ENCODE data around the gene GAS7.

The GAS7 gene

DNA sequence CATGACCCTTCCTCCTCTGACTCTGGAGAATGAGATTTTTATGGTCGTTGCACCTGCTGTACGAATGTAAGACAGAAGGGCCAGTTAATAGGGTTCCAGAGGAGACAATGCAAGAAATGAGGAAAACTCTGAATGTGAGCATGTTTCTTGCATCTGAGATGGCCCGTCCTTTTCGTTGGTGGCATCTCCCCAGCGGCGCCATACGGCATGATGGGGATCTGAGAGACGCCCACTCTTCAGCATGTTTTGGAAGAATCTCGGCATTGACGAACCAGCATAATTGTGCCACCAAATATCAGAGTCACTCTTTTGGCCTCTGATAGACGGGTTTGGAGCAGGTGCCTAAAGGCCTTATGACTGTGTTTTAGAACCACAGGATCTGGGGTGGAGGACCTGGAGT lies 166.8 kb downstream of the GAS7 start:
- Histone ChIP-seq H3K27me3 (ENCODE audit: insufficient read depth, low read length) (no peaks in the 10 kb centered on the region), H4K12ac (ENCODE audit: low read depth, low read length) (no peak overlapping the region), H4K8ac (ENCODE audit: low read depth, low read length) (no peak overlapping the region), H3K23ac (ENCODE audit: low read length) (no peak overlapping the region), H3K4ac (ENCODE audit: low read depth, low read length) (no peak overlapping the region), H3K27ac (ENCODE audit: low read depth, low read length) (no peak overlapping the region), H3K9ac (ENCODE audit: low read length) (no peak overlapping the region), H2AFZ (ENCODE audit: insufficient read depth, low read length, poor library complexity) (no peak overlapping the region), H3K4me1 (ENCODE audit: control insufficient read depth in 1 of 2, insufficient read depth in 2 of 2, low read length in 2 of 2) (peaks cover 0 to 5% of the 10 kb centered on the region in 2 experiments), H3K4me3 (ENCODE audit: low read depth, low read length) (no peak overlapping the region), H3K36me3 (ENCODE audit: control insufficient read depth in 1 of 2, insufficient read depth in 2 of 2, low read length in 2 of 2) (no peaks in the 10 kb centered on the region), H2BK12ac (ENCODE audit: low read length) (no peak overlapping the region), H3K79me2 (ENCODE audit: control insufficient read depth, insufficient read depth, low read length, poor library complexity) (peaks cover 1% of the 10 kb centered on the region), H4K91ac (ENCODE audit: low read depth, low read length) (no peak overlapping the region), H3K14ac (ENCODE audit: low read length) (no peak overlapping the region), H2BK5ac (ENCODE audit: low read depth, low read length, poor library complexity) (no peak overlapping the region), H3K9me3 (ENCODE audit: insufficient read depth, low read depth, low read length) (no peaks in the 10 kb centered on the region), H2BK120ac (ENCODE audit: insufficient read depth, low read length, poor library complexity) (no peak overlapping the region), H3K18ac (ENCODE audit: low read length) (no peak overlapping the region), H3K79me1 (ENCODE audit: low read length) (no peaks in the 10 kb centered on the region), H3K4me2 (ENCODE audit: low read length) (no peak overlapping the region), H2AK5ac (ENCODE audit: low read length) (no peak overlapping the region)
- DNase-seq: no peak
- WGBS (ENCODE audit: extremely low coverage, insufficient coverage, insufficient read length): no CpG with 5 or more reads among the region's 11 CpGs

DNA sequence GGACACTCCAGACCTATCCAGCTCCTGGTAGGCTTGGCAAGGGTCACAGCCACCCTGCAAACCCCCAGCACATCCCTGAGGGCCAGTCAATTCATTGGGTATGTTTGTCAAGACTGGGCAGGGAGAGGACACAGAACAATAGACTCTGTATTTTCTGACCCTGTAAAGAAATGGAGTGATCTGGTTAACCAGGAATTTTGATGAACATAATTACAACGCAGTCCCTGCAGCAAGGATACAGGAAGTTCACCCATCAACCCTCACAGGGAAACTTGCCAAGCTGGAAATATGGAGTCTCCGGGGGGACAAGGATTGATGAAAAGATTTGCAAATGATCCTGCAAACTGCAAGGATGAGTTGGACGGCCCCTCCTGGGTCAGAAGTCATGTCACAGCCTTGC lies 167.3 kb downstream of the GAS7 start:
- no peak overlapping the region for H2BK120ac ChIP-seq (ENCODE audit: insufficient read depth, low read length, poor library complexity)
- H3K4me1 ChIP-seq (ENCODE audit: control insufficient read depth in 1 of 2, insufficient read depth in 2 of 2, low read length in 2 of 2): peaks cover 0 to 7% of the 10 kb centered on the region in 2 experiments
- H3K36me3 ChIP-seq (ENCODE audit: control insufficient read depth in 1 of 2, insufficient read depth in 2 of 2, low read length in 2 of 2): no peaks in the 10 kb centered on the region
- no peak overlapping the region for H2AK5ac ChIP-seq (ENCODE audit: low read length)
- no peak overlapping the region for H3K23ac ChIP-seq (ENCODE audit: low read length)
- no peak overlapping the region for H3K9ac ChIP-seq (ENCODE audit: low read length)
- H4K8ac ChIP-seq (ENCODE audit: low read depth, low read length): no peak overlapping the region
- no peak overlapping the region for H3K14ac ChIP-seq (ENCODE audit: low read length)
- no peaks in the 10 kb centered on the region for H3K27me3 ChIP-seq (ENCODE audit: insufficient read depth, low read length)
- H3K79me1 ChIP-seq (ENCODE audit: low read length): no peaks in the 10 kb centered on the region
- H3K79me2 ChIP-seq (ENCODE audit: control insufficient read depth, insufficient read depth, low read length, poor library complexity): peaks cover 1% of the 10 kb centered on the region
- no peak overlapping the region for H4K12ac ChIP-seq (ENCODE audit: low read depth, low read length)
- no peak for DNase-seq
- no peaks in the 10 kb centered on the region for H3K9me3 ChIP-seq (ENCODE audit: insufficient read depth, low read depth, low read length)
- H2BK12ac ChIP-seq (ENCODE audit: low read length): no peak overlapping the region
- H3K18ac ChIP-seq (ENCODE audit: low read length): no peak overlapping the region
- no CpG with 5 or more reads among the region's 3 CpGs for WGBS (ENCODE audit: extremely low coverage, insufficient coverage, insufficient read length)
- H3K4ac ChIP-seq (ENCODE audit: low read depth, low read length): no peak overlapping the region
- no peak overlapping the region for H3K4me2 ChIP-seq (ENCODE audit: low read length)
- H3K27ac ChIP-seq (ENCODE audit: low read depth, low read length): no peak overlapping the region
- H2AFZ ChIP-seq (ENCODE audit: insufficient read depth, low read length, poor library complexity): no peak overlapping the region
- H3K4me3 ChIP-seq (ENCODE audit: low read depth, low read length): no peak overlapping the region
- H4K91ac ChIP-seq (ENCODE audit: low read depth, low read length): no peak overlapping the region
- no peak overlapping the region for H2BK5ac ChIP-seq (ENCODE audit: low read depth, low read length, poor library complexity)

DNA sequence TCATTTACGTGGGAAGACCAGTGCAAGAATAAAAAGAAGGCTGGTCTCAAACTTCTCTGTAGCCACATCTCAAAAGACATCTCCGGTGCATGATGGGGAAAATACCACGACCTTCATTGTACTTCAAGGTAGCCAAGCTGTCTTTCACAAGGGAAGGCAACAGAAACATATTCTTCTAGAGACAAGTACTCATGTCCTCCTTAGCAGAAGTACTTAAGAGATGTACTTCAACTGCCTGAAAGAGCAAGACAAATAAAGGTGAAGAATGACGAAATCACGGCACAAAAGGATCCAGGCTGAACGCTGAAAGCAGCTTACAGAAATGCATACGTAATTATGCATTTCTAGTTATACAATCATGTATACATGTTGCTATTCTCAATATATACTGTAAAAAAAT lies 169.3 kb downstream of the GAS7 start:
- no peak overlapping the region for H3K23ac ChIP-seq (ENCODE audit: low read length)
- H2BK120ac ChIP-seq (ENCODE audit: insufficient read depth, low read length, poor library complexity): no peak overlapping the region
- no peak overlapping the region for H4K8ac ChIP-seq (ENCODE audit: low read depth, low read length)
- H3K4me1 ChIP-seq (ENCODE audit: control insufficient read depth in 1 of 2, insufficient read depth in 2 of 2, low read length in 2 of 2): peaks cover 0 to 5% of the 10 kb centered on the region in 2 experiments
- H3K79me1 ChIP-seq (ENCODE audit: low read length): no peaks in the 10 kb centered on the region
- H3K9me3 ChIP-seq (ENCODE audit: insufficient read depth, low read depth, low read length): no peaks in the 10 kb centered on the region
- no peak overlapping the region for H3K27ac ChIP-seq (ENCODE audit: low read depth, low read length)
- no peak overlapping the region for H3K14ac ChIP-seq (ENCODE audit: low read length)
- H2AK5ac ChIP-seq (ENCODE audit: low read length): no peak overlapping the region
- H3K4ac ChIP-seq (ENCODE audit: low read depth, low read length): no peak overlapping the region
- H4K91ac ChIP-seq (ENCODE audit: low read depth, low read length): no peak overlapping the region
- peaks cover 1% of the 10 kb centered on the region for H3K79me2 ChIP-seq (ENCODE audit: control insufficient read depth, insufficient read depth, low read length, poor library complexity)
- H2BK5ac ChIP-seq (ENCODE audit: low read depth, low read length, poor library complexity): no peak overlapping the region
- H3K4me3 ChIP-seq (ENCODE audit: low read depth, low read length): no peak overlapping the region
- H3K36me3 ChIP-seq (ENCODE audit: control insufficient read depth in 1 of 2, insufficient read depth in 2 of 2, low read length in 2 of 2): no peaks in the 10 kb centered on the region
- no peak for DNase-seq
- no peaks in the 10 kb centered on the region for H3K27me3 ChIP-seq (ENCODE audit: insufficient read depth, low read length)
- no peak overlapping the region for H2AFZ ChIP-seq (ENCODE audit: insufficient read depth, low read length, poor library complexity)
- H3K9ac ChIP-seq (ENCODE audit: low read length): no peak overlapping the region
- no peak overlapping the region for H2BK12ac ChIP-seq (ENCODE audit: low read length)
- H3K4me2 ChIP-seq (ENCODE audit: low read length): no peak overlapping the region
- H3K18ac ChIP-seq (ENCODE audit: low read length): no peak overlapping the region
- no peak overlapping the region for H4K12ac ChIP-seq (ENCODE audit: low read depth, low read length)
- no CpG with 5 or more reads among the region's 7 CpGs for WGBS (ENCODE audit: extremely low coverage, insufficient coverage, insufficient read length)

DNA sequence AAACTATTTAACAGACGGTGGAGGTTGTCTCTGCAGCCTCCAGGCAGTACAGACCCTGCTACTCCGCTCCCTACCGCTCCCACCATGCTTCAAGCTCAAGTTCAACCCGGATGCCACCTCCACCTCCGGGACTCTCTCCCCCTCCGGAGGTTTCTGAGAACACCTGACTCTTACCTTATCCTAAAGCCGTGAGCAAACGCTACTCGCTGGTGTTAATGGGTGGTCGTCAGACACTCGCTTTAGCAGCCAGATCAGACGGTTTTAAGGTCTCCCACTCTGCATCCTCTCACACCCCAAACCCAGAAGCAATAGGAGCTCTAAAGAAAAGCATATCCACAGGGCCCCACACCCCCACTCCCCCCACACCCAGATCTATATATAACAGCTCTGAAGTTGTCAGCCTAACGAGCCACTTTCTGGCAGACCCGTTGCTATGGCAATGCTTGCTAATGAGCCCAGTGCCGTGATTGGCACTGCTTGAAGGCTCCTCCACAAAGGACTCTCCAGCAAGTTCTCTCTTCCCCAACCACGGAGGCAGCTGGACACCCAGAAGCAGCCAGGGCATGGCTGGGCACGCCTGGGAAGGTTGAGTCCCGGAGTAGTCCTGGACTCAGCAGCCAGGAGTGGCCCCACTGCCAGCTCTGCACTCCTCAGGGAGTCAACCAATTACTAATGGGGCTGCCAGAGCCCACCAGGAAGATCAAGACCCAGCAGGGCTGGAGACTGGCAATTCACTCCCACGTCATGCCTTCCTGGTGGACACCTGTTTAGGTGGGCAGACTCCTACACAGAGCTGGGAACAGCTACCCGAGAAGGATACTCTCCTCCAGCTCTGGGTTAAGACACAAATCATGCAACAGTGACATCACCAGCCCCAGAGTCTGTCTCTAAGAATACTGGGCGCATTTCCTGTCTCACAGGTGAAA lies 172.2 kb downstream of the GAS7 start:
- Histone ChIP-seq H3K27ac (ENCODE audit: low read depth, low read length) (no peak overlapping the region), H3K4me2 (ENCODE audit: low read length) (no peak overlapping the region), H3K4me1 (ENCODE audit: control insufficient read depth in 1 of 2, insufficient read depth in 2 of 2, low read length in 2 of 2) (peaks cover 0 to 5% of the 10 kb centered on the region in 2 experiments), H3K79me2 (ENCODE audit: control insufficient read depth, insufficient read depth, low read length, poor library complexity) (no peaks in the 10 kb centered on the region), H3K18ac (ENCODE audit: low read length) (no peak overlapping the region), H2AK5ac (ENCODE audit: low read length) (no peak overlapping the region), H2BK120ac (ENCODE audit: insufficient read depth, low read length, poor library complexity) (no peak overlapping the region), H3K14ac (ENCODE audit: low read length) (no peak overlapping the region), H3K9ac (ENCODE audit: low read length) (no peak overlapping the region), H3K79me1 (ENCODE audit: low read length) (no peaks in the 10 kb centered on the region), H2BK12ac (ENCODE audit: low read length) (no peak overlapping the region), H3K23ac (ENCODE audit: low read length) (no peak overlapping the region), H3K9me3 (ENCODE audit: insufficient read depth, low read depth, low read length) (no peaks in the 10 kb centered on the region), H4K12ac (ENCODE audit: low read depth, low read length) (no peak overlapping the region), H3K36me3 (ENCODE audit: control insufficient read depth in 1 of 2, insufficient read depth in 2 of 2, low read length in 2 of 2) (no peaks in the 10 kb centered on the region), H3K27me3 (ENCODE audit: insufficient read depth, low read length) (no peaks in the 10 kb centered on the region), H3K4ac (ENCODE audit: low read depth, low read length) (no peak overlapping the region), H4K8ac (ENCODE audit: low read depth, low read length) (no peak overlapping the region), H3K4me3 (ENCODE audit: low read depth, low read length) (no peak overlapping the region), H2AFZ (ENCODE audit: insufficient read depth, low read length, poor library complexity) (no peak overlapping the region), H4K91ac (ENCODE audit: low read depth, low read length) (no peak overlapping the region), H2BK5ac (ENCODE audit: low read depth, low read length, poor library complexity) (no peak overlapping the region)
- WGBS (ENCODE audit: extremely low coverage, insufficient coverage, insufficient read length): no CpG with 5 or more reads among the region's 21 CpGs
- DNase-seq: no peak

All from trophoblast cell (in vitro differentiated cells and primary cell).